ENCODE results near the gene ADAP1.

Gene ADAP1

DNA sequence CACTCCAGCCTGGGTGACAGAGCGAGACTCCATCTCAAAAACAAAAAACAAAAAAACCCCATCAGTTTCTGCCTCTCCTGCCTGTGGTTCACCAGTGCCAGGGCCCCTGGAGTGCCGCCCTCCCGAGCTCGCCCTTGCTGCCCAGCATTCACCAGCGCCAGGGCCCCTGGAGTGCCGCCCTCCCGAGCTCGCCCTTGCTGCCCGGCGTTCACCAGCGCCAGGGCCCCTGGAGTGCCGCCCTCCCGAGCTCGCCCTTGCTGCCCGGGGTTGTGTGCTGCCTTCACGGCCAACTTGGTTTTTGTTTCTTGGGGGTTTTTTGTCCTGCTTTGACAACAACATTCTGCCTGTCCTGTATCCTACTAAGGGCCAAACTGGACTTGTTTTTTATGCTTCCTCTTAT is 91.4 kb downstream of the ADAP1 start:
- TF ChIP-seq, protein P1, sequence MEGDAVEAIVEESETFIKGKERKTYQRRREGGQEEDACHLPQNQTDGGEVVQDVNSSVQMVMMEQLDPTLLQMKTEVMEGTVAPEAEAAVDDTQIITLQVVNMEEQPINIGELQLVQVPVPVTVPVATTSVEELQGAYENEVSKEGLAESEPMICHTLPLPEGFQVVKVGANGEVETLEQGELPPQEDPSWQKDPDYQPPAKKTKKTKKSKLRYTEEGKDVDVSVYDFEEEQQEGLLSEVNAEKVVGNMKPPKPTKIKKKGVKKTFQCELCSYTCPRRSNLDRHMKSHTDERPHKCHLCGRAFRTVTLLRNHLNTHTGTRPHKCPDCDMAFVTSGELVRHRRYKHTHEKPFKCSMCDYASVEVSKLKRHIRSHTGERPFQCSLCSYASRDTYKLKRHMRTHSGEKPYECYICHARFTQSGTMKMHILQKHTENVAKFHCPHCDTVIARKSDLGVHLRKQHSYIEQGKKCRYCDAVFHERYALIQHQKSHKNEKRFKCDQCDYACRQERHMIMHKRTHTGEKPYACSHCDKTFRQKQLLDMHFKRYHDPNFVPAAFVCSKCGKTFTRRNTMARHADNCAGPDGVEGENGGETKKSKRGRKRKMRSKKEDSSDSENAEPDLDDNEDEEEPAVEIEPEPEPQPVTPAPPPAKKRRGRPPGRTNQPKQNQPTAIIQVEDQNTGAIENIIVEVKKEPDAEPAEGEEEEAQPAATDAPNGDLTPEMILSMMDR (IDR thresholded peaks at IDR 0.05; ENCODE audit: control insufficient read depth, extremely low read depth, insufficient read depth), result no peak
- DNase-seq (ENCODE audit: low read depth), result no peak
- H3K4me3 ChIP-seq (ENCODE audit: low read depth, low read length), result no peak overlapping the region

DNA sequence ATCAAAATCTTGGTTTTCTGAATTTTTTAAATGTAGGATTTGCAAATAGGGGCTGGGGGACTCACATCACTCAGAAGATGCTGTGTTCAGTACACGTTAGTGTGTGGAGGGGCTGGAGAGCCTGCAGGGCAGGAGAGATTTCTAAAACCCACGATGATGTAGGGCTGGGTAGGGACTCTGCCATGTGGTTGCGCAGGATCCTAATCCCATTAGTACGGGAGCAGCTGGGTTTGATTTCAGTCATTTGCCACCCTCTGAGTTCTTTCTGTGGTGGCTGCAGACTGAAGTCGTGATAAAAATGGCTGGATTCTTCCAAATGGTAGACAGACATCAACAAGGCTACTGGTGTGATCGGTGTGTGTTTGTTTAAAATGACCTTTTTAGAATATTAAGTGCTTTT is 92.3 kb downstream of the ADAP1 start:
- TF ChIP-seq, protein P1 (IDR thresholded peaks at IDR 0.05; ENCODE audit: control insufficient read depth, extremely low read depth, insufficient read depth), result no peak

DNA sequence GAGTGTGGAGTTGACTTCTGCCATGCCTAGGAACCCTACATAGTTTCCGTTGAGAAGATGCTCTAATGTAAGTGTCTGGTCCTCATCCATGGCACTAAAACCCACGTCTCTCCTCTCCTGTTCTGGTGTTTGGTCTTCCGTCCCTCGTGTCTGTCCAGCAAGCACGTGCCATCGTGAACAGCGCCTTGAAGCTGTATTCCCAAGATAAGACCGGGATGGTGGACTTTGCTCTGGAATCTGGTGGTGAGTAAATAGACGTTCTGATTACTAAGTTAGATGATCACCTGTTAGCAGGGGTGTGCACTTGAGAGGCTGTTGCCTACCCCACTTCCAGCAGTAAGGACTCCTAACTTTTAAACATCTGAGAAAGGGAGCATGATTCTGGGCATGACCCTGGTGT is 93.3 kb downstream of the ADAP1 start:
- TF ChIP-seq, protein P1 (IDR thresholded peaks at IDR 0.05; ENCODE audit: control insufficient read depth, extremely low read depth, insufficient read depth), result no peak
- H3K4me3 ChIP-seq (ENCODE audit: low read depth, low read length), result no peak overlapping the region
- no peak for DNase-seq (ENCODE audit: low read depth)

More for the DNA sequence above, 92.3 kb downstream of the ADAP1 start:
- no peak for DNase-seq (ENCODE audit: low read depth)
- H3K4me3 ChIP-seq (ENCODE audit: low read depth, low read length), result no peak overlapping the region

DNA sequence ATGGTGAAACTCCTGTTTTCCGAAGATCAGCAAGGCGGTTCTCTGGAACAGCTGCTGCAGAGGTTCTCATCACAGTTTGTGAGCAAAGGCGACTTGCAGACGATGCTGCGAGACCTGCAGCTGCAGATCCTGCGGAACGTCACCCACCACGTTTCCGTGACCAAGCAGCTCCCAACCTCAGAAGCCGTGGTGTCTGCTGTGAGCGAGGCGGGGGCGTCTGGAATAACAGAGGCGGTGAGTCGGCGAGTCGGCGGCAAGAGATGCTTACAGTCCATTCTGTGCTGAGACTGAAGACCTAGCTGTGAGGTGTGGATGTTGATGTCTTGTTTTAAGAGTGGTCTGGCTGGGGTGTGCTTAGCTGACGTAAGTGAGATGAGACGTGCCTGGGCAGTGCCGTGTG is 94.3 kb downstream of the ADAP1 start:
- no peak overlapping the region for H3K4me3 ChIP-seq (ENCODE audit: low read depth, low read length)
- DNase-seq (ENCODE audit: low read depth), result no peak
- TF ChIP-seq, protein P1 (IDR thresholded peaks at IDR 0.05; ENCODE audit: control insufficient read depth, extremely low read depth, insufficient read depth), result no peak

DNA sequence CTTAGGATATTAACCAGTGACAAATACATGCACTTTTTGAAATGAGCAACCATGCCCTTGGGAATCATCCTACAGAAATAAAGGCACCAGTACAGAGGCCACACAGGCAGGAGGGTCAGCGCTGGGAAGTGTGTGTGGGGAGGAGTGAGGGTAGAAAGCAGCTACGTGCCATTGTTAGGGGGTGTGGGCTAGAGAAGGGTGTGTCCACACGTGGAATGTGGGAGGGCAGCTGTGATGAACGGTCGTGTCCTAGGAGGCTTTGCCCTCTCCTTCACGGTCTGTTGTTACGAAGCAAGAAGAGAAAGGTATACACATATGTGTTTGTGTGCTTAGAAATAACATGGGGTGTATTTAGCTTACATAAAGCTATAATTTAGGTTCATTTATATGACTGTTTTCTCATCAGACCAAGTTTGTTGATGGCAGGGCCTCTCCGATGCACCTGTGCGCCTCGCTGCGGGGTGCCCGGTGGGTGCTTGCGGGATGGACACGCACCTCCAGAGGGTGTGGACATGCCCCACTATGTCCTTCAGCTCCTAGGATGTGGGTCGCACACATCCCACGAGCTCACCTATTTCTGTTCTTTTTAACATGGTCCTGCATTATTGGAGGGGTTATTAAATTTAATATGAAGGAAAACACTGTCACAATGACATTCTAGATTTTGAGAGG is 95.0 kb downstream of the ADAP1 start:
- no peak overlapping the region for H3K4me3 ChIP-seq (ENCODE audit: low read depth, low read length)
- TF ChIP-seq, protein P1 (IDR thresholded peaks at IDR 0.05; ENCODE audit: control insufficient read depth, extremely low read depth, insufficient read depth), result no peak
- no peak for DNase-seq (ENCODE audit: low read depth)

DNA sequence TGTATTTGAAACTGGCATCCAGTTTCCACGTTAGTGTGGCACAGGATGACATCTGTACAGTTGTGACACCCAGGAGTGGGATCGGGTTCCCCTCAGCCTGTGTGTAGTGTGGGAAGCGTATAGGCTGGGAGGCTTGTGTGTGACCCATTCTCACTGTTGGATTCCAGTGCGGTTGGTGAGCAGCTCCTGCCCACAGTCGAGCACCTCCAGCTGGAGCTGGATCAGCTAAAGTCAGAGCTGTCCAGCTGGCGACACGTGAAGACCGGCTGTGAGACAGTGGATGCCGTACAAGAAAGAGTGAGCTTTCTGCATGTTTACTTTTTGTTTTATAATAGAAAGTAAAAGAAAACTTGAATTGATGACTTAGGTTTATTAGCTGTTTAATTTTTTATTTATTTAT is 96.8 kb downstream of the ADAP1 start:
- no peak for DNase-seq (ENCODE audit: low read depth)
- TF ChIP-seq, protein P1 (IDR thresholded peaks at IDR 0.05; ENCODE audit: control insufficient read depth, extremely low read depth, insufficient read depth), result no peak
- no peak overlapping the region for H3K4me3 ChIP-seq (ENCODE audit: low read depth, low read length)
